ENCODE measurements around the gene SERAC1. TPM values are rescaled to one million over a fixed set of nuclear protein-coding genes. Genes with fewer than 3 reads are reported as not detected.
A peak's percentile ranks its signal among the peaks of the same experiment; 100 is the strongest.

Gene SERAC1
- total and polyA plus RNA-seq, 4 donors: 3.1 to 10.1 (median 4.8) TPM

DNA sequence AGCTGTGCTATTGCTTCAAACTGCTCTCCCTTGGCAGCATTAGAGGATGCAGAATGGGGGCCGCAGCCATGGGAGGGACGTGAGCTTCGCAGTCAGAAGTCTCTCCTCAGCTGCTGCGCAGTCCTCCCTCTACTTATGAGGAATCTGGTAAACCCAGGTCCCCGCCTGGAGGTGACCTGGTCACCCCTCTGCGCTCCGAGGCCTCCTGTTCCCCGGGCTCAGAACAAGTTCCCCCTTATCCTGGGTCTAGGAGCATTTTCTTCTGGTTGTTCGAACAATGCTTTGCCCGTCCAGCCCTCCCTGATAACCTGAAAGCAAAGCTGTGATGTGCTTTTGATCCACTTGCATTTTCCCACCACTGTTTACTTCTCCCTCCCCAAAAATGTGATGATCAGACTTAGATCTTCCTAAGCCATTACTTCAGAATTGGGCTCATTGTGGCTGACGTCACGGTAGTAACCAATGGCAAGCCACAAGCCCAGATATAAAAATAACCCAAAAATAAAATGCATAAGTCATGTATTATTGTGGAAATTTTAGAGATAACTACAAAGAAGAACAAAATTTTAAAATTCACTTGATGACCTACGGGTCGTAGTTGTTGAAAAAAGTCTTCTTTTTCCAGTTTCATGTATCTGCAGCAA lies 80.7 kb downstream of the SERAC1 start:
- peak overlapping the region in 1 of 2 donors; percentile 35 for H3K27ac ChIP-seq (ENCODE audit: low read depth in 1 of 2, low read length in 1 of 2)
- H3K4me1 ChIP-seq (ENCODE audit: control insufficient read depth in 5 of 5, insufficient read depth in 5 of 5, low read length in 5 of 5): peaks cover 0 to 8% (median 0%) of the 10 kb centered on the region in 5 donors
- 76 to 85% methylated on average over 14 of the region's 14 CpGs for WGBS, 2 donors
- no peaks in the 10 kb centered on the region for H3K9me3 ChIP-seq (ENCODE audit: control insufficient read depth in 4 of 4, insufficient read depth in 3 of 4, low read length in 3 of 4)
- no peak overlapping the region for H3K4me3 ChIP-seq
- ATAC-seq (ENCODE audit: insufficient read depth, low FRiP score) (no peak), DNase-seq (no peak)
- H3K9ac ChIP-seq (ENCODE audit: insufficient read depth in 1 of 2, low read length in 2 of 2): no peak overlapping the region
- peaks cover 0 to 36% (median 6%) of the 10 kb centered on the region in 4 donors for H3K36me3 ChIP-seq (ENCODE audit: control insufficient read depth in 4 of 4, insufficient read depth in 4 of 4, low read length in 4 of 4)
- H3K27me3 ChIP-seq (ENCODE audit: control insufficient read depth in 3 of 3, insufficient read depth in 3 of 3, low read length in 2 of 3): no peaks in the 10 kb centered on the region
- TF ChIP-seq, protein P1, sequence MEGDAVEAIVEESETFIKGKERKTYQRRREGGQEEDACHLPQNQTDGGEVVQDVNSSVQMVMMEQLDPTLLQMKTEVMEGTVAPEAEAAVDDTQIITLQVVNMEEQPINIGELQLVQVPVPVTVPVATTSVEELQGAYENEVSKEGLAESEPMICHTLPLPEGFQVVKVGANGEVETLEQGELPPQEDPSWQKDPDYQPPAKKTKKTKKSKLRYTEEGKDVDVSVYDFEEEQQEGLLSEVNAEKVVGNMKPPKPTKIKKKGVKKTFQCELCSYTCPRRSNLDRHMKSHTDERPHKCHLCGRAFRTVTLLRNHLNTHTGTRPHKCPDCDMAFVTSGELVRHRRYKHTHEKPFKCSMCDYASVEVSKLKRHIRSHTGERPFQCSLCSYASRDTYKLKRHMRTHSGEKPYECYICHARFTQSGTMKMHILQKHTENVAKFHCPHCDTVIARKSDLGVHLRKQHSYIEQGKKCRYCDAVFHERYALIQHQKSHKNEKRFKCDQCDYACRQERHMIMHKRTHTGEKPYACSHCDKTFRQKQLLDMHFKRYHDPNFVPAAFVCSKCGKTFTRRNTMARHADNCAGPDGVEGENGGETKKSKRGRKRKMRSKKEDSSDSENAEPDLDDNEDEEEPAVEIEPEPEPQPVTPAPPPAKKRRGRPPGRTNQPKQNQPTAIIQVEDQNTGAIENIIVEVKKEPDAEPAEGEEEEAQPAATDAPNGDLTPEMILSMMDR (IDR thresholded peaks at IDR 0.05; ENCODE audit: control extremely low read depth, extremely low read depth): no peak

DNA sequence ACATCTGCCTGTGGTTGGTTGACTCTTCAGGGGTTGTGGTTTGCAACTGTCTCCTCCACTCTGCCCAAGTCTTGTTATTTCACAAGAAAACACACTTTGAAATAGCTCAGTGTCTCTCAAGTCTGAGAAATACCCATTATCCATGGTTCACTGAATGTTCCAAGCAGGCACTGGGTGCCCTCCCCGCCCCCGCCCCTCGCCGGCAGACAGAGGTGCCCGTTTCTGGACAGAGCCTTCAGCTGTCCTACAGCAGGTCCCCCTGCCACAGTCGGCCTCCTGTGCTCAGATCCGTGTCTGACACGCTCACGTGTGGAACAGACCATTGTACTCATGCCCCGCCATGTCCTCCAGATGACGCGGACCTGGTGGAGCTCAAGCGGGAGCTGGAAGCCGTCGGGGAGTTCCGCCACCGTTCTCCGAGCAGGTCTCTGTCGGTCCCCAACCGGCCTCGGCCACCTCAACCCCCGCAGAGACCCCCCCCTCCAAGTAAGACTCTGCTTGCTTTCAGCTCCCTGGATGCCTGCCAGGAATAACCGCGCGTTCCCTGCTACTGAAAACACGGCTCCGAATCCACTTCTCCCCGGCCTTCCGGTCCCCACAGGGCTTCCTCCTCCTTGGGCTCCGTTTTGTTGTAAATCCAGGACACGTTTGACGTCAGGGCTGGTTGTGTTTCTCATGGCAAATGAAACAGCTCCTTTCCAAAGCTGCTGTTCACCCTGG lies 81.4 kb downstream of the SERAC1 start:
- Histone ChIP-seq H3K27ac (ENCODE audit: low read depth in 1 of 2, low read length in 1 of 2) (peak overlapping the region in 1 of 2 donors; percentile 35), H3K36me3 (ENCODE audit: control insufficient read depth in 4 of 4, insufficient read depth in 4 of 4, low read length in 4 of 4) (peaks cover 0 to 32% (median 6%) of the 10 kb centered on the region in 4 donors), H3K27me3 (ENCODE audit: control insufficient read depth in 3 of 3, insufficient read depth in 3 of 3, low read length in 2 of 3) (no peaks in the 10 kb centered on the region), H3K4me3 (no peak overlapping the region), H3K9ac (ENCODE audit: insufficient read depth in 1 of 2, low read length in 2 of 2) (no peak overlapping the region), H3K9me3 (ENCODE audit: control insufficient read depth in 4 of 4, insufficient read depth in 3 of 4, low read length in 3 of 4) (no peaks in the 10 kb centered on the region), H3K4me1 (ENCODE audit: control insufficient read depth in 5 of 5, insufficient read depth in 5 of 5, low read length in 5 of 5) (peaks cover 0 to 8% (median 0%) of the 10 kb centered on the region in 5 donors)
- DNase-seq (peak; percentile 49 to 74 (median 61)), ATAC-seq (ENCODE audit: insufficient read depth, low FRiP score) (no peak)
- TF ChIP-seq, protein P1 (IDR thresholded peaks at IDR 0.05; ENCODE audit: control extremely low read depth, extremely low read depth): no peak
- 37 to 65% methylated on average over 32 of the region's 32 CpGs for WGBS, 2 donors

DNA sequence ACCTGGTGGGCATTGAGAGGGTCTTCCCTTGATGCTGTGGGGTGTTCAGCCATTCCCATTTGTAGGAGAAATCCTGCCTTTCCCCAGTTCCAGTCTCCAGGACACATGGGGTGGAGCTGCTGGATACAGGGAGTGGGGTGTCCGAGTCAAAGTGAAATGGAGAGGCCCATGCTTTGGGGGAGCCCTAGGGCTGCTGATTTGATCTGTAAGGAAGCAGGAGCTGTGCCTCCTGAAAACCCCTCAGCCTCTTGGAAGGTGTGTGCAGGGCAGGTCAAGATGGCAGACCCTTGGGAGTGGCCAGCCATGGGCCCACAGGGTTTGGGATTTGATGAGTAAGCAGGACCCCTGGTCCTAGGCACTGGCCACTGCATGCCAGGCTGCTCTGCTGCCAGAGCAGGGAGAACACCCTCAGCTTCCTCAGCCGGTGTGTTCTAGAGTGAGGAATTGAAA lies 82.0 kb downstream of the SERAC1 start:
- H3K36me3 ChIP-seq (ENCODE audit: control insufficient read depth in 4 of 4, insufficient read depth in 4 of 4, low read length in 4 of 4): peaks cover 0 to 34% (median 6%) of the 10 kb centered on the region in 4 donors
- H3K9me3 ChIP-seq (ENCODE audit: control insufficient read depth in 4 of 4, insufficient read depth in 3 of 4, low read length in 3 of 4): no peaks in the 10 kb centered on the region
- no peak overlapping the region for H3K9ac ChIP-seq (ENCODE audit: insufficient read depth in 1 of 2, low read length in 2 of 2)

More for the DNA sequence above, 82.0 kb downstream of the SERAC1 start:
- H3K27ac ChIP-seq (ENCODE audit: low read depth in 1 of 2, low read length in 1 of 2): no peak overlapping the region
- H3K4me3 ChIP-seq: no peak overlapping the region
- no peak for ATAC-seq (ENCODE audit: insufficient read depth, low FRiP score)
- no peak for DNase-seq
- TF ChIP-seq, protein P1 (IDR thresholded peaks at IDR 0.05; ENCODE audit: control extremely low read depth, extremely low read depth): no peak
- H3K4me1 ChIP-seq (ENCODE audit: control insufficient read depth in 5 of 5, insufficient read depth in 5 of 5, low read length in 5 of 5): peaks cover 0 to 8% (median 0%) of the 10 kb centered on the region in 5 donors
- WGBS, 2 donors: 40 to 69% methylated on average over 2 of the region's 2 CpGs
- no peaks in the 10 kb centered on the region for H3K27me3 ChIP-seq (ENCODE audit: control insufficient read depth in 3 of 3, insufficient read depth in 3 of 3, low read length in 2 of 3)

Data from lung (tissue), 12 donors.